Measurements from ENCODE around the gene RBM19. TPM values are rescaled to one million over a fixed set of nuclear protein-coding genes. Genes with fewer than 3 reads are reported as not detected.

The RBM19 gene
- total RNA-seq, 1 donor from 2014 or later, result 31.1 TPM

DNA sequence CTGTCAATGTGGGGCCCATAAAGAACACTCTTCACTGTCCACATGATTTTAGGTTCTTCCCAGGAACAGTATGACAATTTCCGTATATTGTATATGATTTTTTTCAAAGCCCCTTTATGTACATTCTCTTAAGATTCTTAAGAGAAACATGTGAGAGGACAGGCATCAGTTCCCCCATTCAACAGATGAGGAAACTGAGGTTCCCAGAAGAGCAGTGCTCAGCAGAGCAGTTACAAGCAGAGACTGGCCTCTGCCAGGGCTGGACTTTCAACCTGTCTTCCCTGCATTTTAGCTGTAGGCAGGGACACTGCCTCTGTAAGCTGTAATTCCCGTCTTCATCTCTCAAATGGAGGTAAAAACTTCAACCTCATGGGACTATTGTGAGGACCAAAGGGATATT lies 77.7 kb downstream of the RBM19 start:
- DNase-seq (ENCODE audit: extremely low spot score, unreplicated experiment), result no peak
- Mint-ChIP-seq H3K4me3 (ENCODE audit: unreplicated experiment) (no peak overlapping the region), H3K9me3 (ENCODE audit: unreplicated experiment) (peaks cover 10% of the 10 kb centered on the region), H3K27ac (ENCODE audit: unreplicated experiment) (no peak overlapping the region), H3K4me1 (ENCODE audit: unreplicated experiment) (peaks cover 16% of the 10 kb centered on the region), H3K36me3 (ENCODE audit: unreplicated experiment) (peaks cover 15% of the 10 kb centered on the region), H3K27me3 (ENCODE audit: unreplicated experiment) (no peaks in the 10 kb centered on the region)
- no peak for TF ChIP-seq CTCF (IDR thresholded peaks at IDR 0.05)

- Mint-ChIP-seq H3K4me3 (ENCODE audit: unreplicated experiment) (no peak overlapping the region), H3K27me3 (ENCODE audit: unreplicated experiment) (no peaks in the 10 kb centered on the region)
These were observed 78.2 kb downstream of the RBM19 start for GRCh38 chr12:113887906-113888305.

GRCh38 chr12:113886721-113887120 lies 79.4 kb downstream of the RBM19 start:
- Mint-ChIP-seq H3K27me3 (ENCODE audit: unreplicated experiment) (no peaks in the 10 kb centered on the region), H3K9me3 (ENCODE audit: unreplicated experiment) (peaks cover 10% of the 10 kb centered on the region), H3K4me3 (ENCODE audit: unreplicated experiment) (no peak overlapping the region), H3K36me3 (ENCODE audit: unreplicated experiment) (peaks cover 17% of the 10 kb centered on the region), H3K4me1 (ENCODE audit: unreplicated experiment) (peaks cover 14% of the 10 kb centered on the region), H3K27ac (ENCODE audit: unreplicated experiment) (no peak overlapping the region)
- no peak for TF ChIP-seq CTCF (IDR thresholded peaks at IDR 0.05)
- DNase-seq (ENCODE audit: extremely low spot score, unreplicated experiment), result no peak

More at GRCh38 chr12:113887906-113888305, 78.2 kb downstream of the RBM19 start:
- no peak for TF ChIP-seq CTCF (IDR thresholded peaks at IDR 0.05)
- H3K9me3 Mint-ChIP-seq (ENCODE audit: unreplicated experiment), result peaks cover 10% of the 10 kb centered on the region
- peaks cover 16% of the 10 kb centered on the region for H3K4me1 Mint-ChIP-seq (ENCODE audit: unreplicated experiment)
- H3K36me3 Mint-ChIP-seq (ENCODE audit: unreplicated experiment), result peaks cover 13% of the 10 kb centered on the region
- no peak overlapping the region for H3K27ac Mint-ChIP-seq (ENCODE audit: unreplicated experiment)
- DNase-seq (ENCODE audit: extremely low spot score, unreplicated experiment), result no peak

DNA sequence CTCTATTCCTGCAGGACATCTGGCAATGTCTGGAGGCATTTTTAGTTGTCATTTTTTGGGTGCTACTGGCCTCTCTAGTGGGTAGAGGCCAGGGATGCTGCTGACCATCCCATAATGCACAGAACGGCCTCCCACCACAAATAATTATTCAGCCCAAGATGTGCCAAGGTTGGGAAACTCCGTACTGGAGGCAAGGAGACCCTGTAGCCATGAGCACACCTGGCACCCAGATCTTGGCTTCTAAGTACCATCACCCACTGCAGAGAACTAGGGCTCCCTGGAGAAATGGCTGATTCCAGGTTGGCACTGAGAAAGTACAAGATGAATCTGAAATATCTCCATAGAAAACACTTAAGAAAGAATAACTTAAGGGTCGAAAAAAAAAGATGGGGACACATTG lies 81.7 kb downstream of the RBM19 start:
- no peaks in the 10 kb centered on the region for H3K27me3 Mint-ChIP-seq (ENCODE audit: unreplicated experiment)
- H3K9me3 Mint-ChIP-seq (ENCODE audit: unreplicated experiment), result peaks cover 10% of the 10 kb centered on the region
- no peak for TF ChIP-seq CTCF (IDR thresholded peaks at IDR 0.05)
- H3K4me1 Mint-ChIP-seq (ENCODE audit: unreplicated experiment), result peaks cover 4% of the 10 kb centered on the region
- H3K4me3 Mint-ChIP-seq (ENCODE audit: unreplicated experiment), result no peak overlapping the region
- peaks cover 17% of the 10 kb centered on the region for H3K36me3 Mint-ChIP-seq (ENCODE audit: unreplicated experiment)
- no peak for DNase-seq (ENCODE audit: extremely low spot score, unreplicated experiment)
- no peak overlapping the region for H3K27ac Mint-ChIP-seq (ENCODE audit: unreplicated experiment)

DNA sequence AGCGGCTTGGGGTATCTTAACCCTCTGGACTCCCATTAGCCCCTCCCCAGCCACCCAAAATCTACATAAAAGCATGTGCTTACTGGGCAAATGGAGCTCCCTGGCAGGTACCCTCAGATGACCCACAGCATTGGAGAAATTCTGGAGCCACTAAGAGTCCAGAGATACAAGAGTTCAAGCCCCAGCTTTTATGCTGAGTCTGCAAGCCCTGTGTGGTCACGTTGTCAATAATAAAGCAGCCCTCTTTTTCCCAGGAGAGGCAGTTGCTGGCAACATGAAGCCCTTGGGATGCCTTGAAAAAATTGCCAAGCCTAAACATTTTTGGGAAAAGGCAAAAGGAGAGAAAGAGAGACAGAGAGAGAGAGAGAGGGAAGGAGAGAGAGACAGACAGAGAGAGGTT lies 83.4 kb downstream of the RBM19 start:
- no peak for DNase-seq (ENCODE audit: extremely low spot score, unreplicated experiment)
- Mint-ChIP-seq H3K9me3 (ENCODE audit: unreplicated experiment) (peaks cover 10% of the 10 kb centered on the region), H3K4me1 (ENCODE audit: unreplicated experiment) (no peaks in the 10 kb centered on the region), H3K27me3 (ENCODE audit: unreplicated experiment) (no peaks in the 10 kb centered on the region), H3K36me3 (ENCODE audit: unreplicated experiment) (peaks cover 14% of the 10 kb centered on the region), H3K27ac (ENCODE audit: unreplicated experiment) (no peak overlapping the region), H3K4me3 (ENCODE audit: unreplicated experiment) (no peak overlapping the region)
- TF ChIP-seq CTCF (IDR thresholded peaks at IDR 0.05), result no peak

All from osteocyte (in vitro differentiated cells).